SHP77 (cell line): ENCODE data around the gene SERTAD3.
"Not testable (repeated sequence)": the region's sequence is repeated elsewhere in the genome, so short reads cannot be mapped to it uniquely, and the experiment has no call there.

Source experiments
- DNase-seq, 2 experiments: peaks; one replicate each; lab custom pipeline; 2025; lab: John Stamatoyannopoulos, UW

Gene SERTAD3, protein sequence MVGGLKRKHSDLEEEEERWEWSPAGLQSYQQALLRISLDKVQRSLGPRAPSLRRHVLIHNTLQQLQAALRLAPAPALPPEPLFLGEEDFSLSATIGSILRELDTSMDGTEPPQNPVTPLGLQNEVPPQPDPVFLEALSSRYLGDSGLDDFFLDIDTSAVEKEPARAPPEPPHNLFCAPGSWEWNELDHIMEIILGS

DNA sequence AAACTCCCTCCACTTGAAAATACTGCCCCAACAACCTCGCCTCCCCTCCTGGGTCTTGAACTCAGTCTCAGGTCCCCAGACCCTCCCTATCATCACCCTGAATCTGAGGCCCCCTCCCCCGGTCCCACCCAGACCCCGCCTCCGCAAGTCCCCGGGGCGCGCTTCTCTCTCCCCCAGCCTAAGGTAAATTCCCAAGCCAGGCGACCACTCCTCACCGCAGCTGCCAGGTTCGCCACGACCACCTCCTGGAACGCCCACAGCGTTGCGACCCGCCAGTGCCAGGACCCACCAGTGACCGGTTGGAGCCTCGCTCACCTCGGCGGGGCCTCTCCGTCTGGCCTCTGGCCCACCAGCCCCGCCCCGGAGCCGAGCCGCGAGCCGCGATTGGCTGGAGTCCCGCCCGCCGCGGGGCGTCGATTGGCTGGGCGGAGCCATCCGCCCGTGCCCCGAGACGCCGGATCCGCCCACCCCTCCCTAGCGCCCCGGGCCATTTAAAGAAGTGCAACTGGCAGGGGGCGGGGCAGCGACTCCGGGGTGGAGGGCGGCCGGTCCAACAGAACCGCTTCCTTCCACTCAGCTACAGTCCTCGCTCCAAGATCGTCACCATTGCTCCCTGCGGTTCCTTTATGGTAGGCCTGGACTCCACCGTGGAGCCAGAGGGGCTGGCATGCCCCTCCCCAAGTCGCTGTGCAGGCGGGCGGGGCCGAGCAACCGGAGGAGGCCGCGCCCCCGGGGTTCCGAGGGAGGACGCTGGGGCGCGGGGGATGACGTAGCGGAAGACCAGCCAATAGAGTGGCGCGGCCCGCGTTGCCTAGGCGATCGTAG is at the start of gene SERTAD3:
Gene SERTAD3, minus strand, starts transcription at position 336 of the 825 bp plus-strand sequence. CDS start 2,255 bp downstream, outside the sequence.
- peak; percentile 96 to 98 for DNase-seq

DNA sequence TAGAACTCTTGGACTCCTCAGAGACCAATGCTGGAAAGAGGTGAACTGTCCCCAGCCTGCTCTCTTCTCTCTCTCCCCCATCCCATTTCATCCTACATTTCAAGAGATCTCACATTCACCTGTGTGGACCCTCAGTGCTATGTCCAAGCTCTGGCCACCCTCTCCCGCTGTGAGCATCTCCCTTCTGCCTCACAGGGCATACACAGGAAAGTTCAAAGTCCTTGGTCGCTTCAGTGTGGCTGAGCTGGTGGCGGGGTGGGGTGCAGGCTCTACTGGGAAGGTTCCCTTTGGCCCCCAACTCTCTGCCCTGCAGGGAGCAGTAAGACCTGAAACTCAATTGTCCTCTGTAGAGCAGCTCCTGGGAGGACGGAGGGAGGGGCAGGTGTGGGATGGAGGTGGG is 49.6 kb upstream of the SERTAD3 start:
- no peak for DNase-seq

DNA sequence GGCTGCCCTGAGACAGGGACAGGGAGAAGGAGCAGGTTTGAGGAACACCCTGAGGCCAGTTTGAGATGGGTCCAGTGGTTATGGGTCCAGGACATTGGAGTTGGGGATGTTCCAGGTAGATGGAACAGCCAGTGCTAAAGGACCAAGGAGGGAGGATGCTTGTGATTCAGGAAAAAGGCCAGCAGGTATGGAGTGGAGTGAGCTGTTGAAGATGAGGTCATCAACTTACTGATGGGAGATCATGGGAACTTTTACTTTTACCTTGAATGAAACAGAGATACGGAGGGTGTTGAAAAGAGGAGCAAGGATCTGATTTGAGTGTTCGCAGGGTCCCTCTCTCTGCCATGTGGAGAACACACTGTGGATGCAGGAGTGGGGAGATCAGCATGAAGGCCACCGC is 48.1 kb upstream of the SERTAD3 start:
- no peak for DNase-seq

DNA sequence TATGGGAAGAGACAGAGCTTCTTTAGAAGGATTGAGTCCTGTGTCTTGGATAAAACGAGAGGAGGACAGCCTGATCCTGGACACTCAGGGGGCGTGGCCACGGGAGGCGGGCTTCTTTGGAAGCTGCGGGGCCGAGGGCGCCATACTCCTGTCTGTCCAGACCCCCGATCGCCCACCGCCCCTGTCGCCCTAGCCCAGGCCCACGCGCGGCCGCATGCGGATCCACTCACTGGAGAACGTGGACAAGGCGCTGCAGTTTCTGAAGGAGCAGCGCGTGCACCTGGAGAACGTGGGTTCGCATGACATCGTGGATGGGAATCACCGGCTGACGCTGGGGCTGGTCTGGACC is 45.7 kb upstream of the SERTAD3 start:
- no peak for DNase-seq

DNA sequence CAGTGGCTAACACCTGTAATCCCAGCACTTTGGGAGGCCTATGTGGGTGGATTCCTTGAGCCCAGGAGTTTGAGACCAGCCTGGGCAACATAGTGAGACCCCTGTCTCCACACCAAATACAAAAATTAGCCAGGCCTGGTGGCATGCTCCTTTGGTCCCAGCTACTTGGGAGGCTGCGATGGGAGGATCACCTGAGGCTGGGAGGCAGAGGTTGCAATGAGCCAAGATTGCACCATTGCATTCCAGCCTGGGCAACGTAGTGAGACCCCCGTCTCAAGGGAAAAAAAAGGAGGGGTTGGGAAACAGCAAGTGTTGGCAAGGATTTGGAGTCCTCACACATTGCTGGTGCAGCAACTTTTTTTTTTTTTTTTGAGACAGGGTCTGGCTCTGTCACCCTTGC is 41.9 kb upstream of the SERTAD3 start:
- no peak for DNase-seq

DNA sequence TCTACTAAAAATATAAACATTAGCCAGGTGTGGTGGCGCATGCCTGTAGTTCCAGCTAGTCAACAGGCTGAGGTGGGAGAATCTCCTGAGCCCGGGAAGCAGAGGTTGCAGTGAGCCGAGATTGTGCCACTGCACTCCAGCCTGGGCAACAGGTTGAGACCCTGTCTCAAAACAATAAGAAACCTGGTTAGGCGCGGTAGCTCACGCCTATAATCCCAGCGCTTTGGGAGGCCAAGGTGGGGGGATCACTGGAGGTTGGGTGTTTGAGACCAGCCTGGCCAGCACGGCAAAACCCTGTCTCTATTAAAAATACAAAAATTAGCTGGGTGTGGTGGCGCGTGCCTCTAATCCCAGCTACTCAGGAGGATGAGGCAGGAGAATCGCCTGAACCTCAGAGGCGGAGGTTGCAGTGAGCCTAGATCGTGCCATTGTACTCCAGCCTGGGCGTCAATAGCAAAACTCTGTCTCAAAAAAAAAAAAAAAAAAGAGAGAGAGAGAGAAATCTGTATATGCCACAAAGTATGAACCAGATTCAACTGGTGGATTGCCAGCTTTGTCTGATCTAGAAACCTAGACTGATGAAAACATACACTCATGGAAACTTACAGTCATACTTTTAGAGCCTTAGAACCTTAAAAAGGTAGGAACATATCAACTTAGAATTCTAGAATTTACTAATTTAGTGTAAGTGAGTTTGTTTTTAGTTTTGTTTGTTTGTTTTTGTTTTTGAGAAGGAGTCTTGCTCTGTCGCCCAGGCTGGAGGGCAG is 31.9 kb upstream of the SERTAD3 start:
- DNase-seq: not testable (repeated sequence)

DNA sequence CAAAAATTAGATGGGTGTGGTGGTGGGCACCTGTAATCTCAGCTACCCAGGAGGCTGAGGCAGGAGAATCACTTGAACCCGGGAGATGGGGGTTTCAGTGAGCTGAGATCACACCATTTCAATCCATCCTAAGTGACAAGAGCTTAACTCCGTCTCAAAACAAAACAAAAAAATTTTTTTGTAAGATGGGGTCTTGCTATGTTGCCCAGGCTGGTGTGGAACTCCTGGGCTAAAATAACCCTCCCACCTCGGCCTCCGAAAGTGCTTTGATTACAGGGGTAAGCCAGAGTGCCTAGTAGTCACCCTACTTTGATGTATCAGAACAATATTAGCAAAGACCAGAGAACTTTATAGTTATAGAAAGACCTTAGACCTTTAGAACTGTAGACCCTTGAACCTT is 30.6 kb upstream of the SERTAD3 start:
- DNase-seq: no peak

DNA sequence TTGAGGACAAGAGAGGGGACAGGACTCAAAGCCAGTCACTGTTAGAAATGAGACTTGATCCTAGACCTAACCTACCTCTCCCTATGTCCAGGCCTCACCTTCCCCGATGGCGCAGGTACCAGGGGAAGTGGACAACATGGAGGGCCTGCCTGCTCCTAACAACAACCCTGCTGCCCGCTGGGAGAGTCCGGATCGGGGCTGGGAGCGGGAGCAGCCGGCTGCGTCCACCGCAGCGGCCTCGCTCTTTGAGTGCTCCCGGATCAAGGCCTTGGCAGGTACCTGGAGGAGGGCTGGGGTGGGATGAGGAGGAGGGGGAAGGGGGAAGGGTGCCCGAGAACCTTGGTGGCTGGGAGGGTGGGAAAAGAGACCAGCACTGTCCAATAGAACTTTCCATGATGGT is 28.4 kb upstream of the SERTAD3 start:
- no peak for DNase-seq

DNA sequence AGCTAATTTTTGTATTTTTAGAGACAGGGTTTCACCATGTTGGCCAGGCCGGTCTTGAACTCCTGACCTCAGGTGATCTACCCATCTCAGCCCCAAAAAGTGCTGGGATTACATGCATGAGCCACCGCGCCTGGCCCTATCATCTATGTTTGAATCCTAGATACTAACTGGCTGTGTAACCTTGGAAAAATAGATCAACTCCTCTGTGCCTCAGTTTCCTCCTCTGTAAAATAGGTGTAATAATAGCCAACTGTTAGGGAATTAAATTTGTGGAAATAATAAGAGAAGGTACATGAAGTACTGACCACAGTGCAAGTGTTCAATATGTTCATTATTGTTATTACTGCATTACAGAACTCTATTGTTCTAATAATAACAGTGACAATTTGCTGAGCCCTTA is 27.0 kb upstream of the SERTAD3 start:
- DNase-seq: no peak

DNA sequence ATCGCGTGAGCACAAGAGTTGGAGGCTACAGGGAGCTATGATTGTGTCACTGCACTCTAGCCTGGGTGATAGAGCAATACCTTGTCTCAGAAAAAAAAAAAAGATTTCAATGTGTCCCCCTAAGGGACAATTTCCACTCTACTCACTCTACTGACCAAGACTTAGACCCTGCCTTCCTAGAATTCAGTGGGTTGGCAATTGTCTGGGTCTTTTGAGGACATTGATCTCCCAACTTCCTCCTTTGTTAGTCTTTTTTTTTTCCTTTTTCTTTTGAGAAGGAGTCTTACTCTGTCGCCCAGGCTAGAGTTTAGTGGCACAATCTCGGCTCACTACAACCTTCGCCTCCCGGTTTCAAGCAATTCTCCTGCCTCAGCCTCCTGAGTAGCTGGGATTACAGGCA is 24.9 kb upstream of the SERTAD3 start:
- DNase-seq: no peak

DNA sequence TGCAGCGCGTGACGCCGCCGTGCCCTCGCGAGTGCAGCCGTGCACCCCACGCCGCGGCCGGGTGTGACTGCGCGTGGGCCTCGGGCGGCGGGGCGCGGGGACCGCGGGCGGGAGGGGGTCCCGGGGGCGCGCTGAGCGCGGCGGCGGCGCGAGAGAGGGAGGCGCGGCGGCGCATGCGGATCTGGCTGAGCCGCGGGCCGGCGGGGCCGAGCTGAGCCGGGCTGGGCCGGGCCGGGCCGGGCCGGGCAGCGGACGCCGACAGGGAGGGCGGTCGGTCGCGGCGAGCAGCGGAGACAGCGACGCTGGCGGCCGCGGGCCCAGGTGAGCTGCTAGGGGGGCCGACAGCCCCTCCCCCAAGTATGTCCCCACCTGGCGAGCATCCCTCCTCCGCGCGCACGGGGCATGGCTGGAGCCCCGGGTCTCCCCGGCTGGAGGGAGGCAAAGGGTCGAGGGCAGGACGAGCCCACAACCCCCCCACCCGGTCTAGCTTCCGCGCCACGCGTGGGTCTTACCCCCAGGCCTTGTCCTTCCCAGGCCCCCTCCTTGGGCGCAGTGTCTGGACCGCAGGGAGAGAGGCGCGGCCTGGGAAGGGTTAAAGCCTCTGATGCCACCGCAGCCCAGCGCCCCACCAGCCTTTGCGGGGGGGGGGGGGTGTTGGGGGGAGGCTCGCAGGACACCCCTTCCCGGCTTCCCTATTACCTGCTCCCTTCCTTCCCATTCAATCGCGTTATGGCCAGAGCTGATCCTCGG is 23.0 kb upstream of the SERTAD3 start, which contains the start of gene SPTBN4:
Gene SPTBN4, plus strand, starts transcription at position 17 of the 750 bp plus-strand sequence. CDS start 5,621 bp downstream, outside the sequence.
- DNase-seq: no peak

DNA sequence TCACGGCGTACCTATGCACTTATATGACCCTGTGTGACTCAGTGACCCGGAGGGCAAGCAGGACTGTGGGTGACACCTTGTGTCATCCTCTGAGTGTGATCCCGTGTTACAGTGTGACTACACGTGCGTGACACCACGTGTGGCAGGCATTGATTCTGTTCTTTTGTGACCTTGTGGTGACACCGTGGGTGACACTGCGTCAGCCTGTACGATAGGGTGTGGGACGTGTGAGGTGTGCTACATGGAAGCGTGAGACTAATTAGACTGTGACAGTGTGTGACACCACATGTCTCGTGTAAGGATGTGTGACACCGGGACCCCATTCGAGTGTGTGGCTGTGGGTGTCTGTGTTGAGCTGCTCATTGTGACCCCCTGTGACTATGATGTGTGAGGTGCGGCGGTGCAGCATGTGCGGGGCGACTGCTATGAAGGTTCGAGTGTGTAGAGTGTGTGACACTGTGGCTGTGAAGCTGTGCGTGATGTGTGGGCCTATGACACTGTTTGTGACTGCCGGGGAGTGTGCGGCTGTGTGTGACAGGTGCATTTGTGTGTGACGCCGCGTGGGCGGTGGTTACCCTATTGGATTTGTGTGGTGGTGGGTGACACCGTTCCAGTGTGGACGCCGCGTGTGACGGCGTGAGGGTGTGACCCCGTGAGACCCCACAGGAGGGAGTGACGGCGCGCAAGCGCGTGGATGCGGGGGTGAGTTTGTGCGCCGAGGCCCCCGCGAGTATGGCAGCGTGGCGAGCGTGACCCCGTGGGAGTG is 22.3 kb upstream of the SERTAD3 start:
- no peak for DNase-seq

DNA sequence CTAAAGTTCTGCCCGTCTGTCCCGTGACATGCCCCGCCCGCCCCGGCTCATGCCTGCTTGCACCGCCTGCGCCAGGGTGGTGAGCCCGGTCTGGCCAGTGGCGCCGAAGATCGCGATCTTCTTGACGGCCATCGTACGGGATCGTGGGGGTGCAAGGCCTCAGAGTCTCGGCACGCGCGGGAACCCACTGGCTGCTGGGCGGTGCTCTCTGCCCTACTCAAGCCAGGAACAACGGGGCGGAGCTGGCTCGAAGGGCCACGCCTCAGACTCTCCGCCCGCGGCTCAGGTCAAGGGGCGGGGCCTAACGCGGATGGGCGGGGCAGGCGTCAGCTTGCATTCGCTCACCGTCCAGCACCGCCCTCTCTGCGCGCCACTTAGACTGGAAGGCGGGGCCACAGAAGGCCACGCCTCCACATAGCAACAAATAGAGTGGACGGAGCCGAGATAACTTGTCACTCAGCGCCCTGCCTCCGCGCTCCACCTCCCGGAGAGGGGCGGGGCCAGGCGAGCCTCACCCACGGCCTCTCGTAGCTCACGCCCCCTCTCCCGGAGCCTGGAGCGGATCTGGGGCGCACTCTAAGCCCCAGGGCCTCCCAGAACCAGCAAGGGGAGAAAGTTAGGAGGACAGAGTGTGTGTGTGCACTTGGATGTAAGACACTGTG is 21.6 kb upstream of the SERTAD3 start, which contains the start of gene BLVRB:
Gene BLVRB, minus strand, starts transcription at position 189 of the 662 bp plus-strand sequence. Its CDS starts 57 bp downstream, at position 132.
- peak; percentile 98 to 99 for DNase-seq

DNA sequence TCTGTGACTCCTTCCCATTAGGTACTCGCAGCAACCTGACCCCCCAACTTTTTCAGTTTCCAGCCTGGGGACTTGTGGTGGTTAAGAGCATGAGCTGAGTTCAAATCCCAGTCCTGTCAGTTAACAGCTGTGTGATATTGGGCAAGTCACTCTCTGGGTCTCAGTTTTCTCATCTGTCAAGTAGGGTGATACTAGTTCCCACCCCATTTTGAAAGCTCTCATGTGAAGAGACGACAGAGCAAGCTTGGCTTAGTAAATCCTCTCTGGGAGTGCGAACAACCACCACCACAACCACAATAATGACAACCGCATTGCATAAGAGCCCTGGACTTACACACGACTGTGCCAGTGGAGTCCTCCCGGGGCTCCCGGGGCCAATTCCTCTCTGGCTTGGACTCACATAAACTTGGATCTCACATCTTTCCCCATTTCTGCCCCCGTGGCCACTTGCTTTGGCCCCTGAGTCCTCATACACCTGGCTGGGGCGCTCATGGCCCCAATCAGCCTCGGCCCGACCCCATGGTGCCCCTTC is 21.0 kb upstream of the SERTAD3 start:
- DNase-seq: peak; percentile 37 to 47

DNA sequence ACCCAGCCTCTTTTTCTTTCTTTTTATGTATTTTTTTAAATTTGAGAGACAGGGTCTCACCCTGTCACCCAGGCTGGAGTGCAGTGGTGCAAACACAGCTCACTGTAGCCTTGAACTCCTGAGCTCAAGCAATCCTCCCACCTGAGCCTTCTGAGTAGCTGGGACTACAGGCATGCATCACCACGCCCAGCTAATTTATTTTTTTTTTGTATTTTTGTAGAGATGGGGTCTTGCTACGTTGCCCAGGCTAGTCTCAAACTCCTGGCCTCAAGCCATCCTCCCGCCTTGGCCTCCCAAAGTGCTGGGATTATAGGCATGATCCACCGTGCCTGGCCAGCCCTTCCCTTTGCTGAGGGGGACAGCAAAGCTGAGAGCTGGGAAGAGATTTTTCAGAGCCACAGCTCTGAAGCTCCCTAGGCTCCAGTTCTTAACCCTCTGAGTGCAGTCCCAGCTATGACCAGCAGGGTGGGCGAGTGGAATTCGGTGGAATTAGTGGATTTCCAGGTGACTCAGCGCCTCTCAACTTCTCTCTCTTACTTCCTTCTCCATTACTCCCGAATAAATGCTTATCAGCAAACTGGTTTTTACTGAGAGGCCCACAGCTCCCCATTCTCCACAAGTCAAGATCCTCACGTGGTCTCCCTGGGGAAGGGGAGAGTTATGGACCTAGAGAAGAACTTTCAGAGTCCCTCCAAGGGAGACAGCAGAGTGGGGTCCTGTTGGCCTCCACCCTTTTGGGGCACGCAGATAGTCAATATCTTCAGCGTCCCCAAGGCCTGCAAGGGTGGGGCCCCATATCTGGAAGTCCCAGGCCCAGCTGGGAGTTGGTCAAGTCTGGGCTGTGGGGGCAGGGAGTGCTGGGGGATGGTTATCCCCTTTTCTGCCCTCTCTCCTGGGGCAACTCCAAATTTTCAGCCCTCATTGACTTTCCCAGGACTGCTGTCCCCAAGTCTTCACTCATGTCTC is 20.2 kb upstream of the SERTAD3 start:
- DNase-seq: peak; percentile 80 to 86

DNA sequence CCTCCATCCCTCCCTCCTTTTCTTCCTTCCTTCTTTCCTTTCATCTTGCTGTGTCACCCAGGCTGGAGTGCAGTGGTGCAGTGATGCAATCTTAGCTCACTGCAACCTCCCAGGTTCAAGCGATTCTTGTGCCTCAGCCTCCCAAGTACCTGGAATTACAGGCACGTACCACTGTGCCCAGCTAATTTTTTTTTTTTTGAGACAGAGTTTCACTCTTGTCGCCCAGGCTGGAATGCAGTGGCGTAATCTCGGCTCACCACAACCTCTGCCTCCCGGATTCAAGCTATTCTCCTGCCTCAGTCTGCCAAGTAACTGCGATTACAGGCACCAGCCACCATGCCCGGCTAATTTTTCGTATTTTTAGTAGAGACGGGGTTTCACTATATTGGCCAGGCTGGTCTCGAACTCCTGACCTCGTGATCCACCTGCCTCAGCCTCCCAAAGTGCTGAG is 19.5 kb upstream of the SERTAD3 start:
- not testable (repeated sequence) for DNase-seq

DNA sequence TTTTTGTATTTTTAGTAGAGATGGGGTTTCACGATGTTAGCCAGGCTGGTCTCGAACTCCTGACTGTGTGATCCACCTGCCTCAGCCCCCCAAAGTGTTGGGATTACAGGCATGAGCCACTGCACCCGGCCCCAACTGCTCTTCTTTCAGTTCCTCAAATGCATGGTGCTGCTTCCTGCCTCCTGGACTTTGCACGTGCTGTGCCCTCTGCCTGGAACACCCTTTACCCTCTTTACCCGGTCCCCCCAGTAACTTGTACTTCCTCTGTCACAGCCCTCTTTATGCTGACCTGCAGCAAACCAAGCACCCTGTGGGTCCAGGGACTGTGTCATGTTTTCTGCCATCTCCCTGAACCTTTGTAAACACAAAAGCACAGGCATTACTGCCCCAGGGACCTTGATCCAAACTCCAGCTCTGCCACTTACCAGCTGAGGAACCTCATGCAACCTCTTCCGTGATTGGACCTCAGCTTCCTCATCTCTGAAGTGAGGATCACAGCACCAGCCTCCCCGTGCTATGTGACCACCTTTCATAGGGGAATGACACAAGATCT is 17.6 kb upstream of the SERTAD3 start:
- no peak for DNase-seq

DNA sequence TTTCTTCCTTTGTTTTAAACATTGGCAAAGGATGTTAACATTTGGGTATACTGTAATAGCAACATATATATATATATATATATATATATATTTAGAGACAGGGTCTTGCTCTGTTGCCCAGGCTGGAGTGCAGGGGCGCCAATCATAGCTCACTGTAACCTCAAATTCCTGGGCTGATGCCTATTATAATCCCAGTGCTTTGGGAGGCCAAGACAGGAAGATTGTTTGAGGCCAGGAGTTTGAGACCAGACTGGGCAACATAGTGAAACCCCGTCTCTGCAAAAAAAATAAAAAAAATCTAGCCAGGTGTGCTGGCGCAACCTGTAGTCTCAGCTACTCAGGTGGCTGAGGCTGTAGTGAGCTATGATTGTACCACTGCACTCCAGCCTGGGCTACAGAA is 16.1 kb upstream of the SERTAD3 start:
- no peak for DNase-seq

DNA sequence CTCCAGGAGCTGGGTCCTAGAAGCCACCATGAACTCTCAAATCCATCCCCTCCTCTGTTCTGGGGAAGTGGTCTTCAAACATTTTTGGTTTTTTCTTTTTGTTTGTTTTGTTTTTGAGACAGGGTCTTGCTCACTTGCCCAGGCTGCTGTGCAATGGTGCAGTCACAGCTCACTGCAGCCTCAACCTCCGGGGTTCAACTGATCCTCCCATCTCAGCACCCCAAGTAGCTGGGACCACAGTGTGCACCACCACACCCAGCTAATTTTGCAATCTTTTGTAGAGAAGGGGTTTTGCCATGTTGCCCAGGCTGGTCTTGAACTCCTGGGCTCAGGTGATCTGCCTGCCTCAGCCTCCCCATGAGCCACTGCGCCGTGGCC is 14.5 kb upstream of the SERTAD3 start:
- no peak for DNase-seq
